HCT116 (cell line): ENCODE data around the gene PDLIM5. TPM values are rescaled to one million over a fixed set of nuclear protein-coding genes. Genes with fewer than 3 reads are reported as not detected.

ENCODE experiments used
- ATAC-seq: fragments of 200-7000 bp; cut with Tn5 transposase; 2 replicates; pipeline ENCODE4 v1.9.1; 2020; ENCODE audit warnings: mild to moderate bottlenecking, moderate library complexity
- BruUV-seq: library from RNA; stranded (reverse); fragments of 400-500 nt; replicated peaks from 2 replicates; lab custom pipeline; 2021; lab: Mats Ljungman, UMichigan
- CTCF ChIA-PET: fragments of 300-600 bp; sonication (Branson Sonifier 250); formaldehyde crosslinking; loops from one replicate; lab custom pipeline; 2021; ENCODE audit warnings: antibody characterized with exemption; lab: Charles Lee
- POLR2A ChIA-PET: fragments of 300-600, 350-600 bp; sonication (Branson Sonifier 250); formaldehyde crosslinking; loops from one replicate; lab custom pipeline; 2021; ENCODE audit warnings: antibody characterized with exemption; lab: Charles Lee
- RAD21 ChIA-PET, 2 experiments: fragments of 300-600 bp; sonication (Branson Sonifier 250); formaldehyde crosslinking; loops; one replicate each; lab custom pipeline; 2023; ENCODE audit warnings: low total read pairs in 2 of 2; ENCODE audit not compliant: uncharacterized antibody in 2 of 2, unreplicated experiment in 2 of 2, low non-redundant PET in 1 of 2; lab: Charles Lee
- DNase-seq: peaks from one replicate; pipeline ENCODE4 v3.0.0-alpha.2; 2010; ENCODE audit warnings: low read depth, low spot score
- H2AFZ ChIP-seq: fragments of 200-600 bp; shearing (Covaris generic), sonication (generic); 2 replicates; pipeline ENCODE4 v1.6.1; 2017; ENCODE audit warnings: low read depth, mixed run types, mixed read lengths, antibody characterized with exemption, low read length; ENCODE audit not compliant: poor library complexity, severe bottlenecking
- H3K27ac ChIP-seq: 2 replicates; pipeline ENCODE4 v1.5.1; 2012; ENCODE audit warnings: low read depth, low read length
- H3K27me3 ChIP-seq: fragments of 200-600 bp; sonication (generic); 2 replicates; pipeline ENCODE4 v1.6.1; 2016; ENCODE audit warnings: mixed run types, low read length, mixed read lengths; ENCODE audit not compliant: insufficient read depth
- H3K36me3 ChIP-seq, 2 experiments: fragments of 200-500 bp in 1 of 2; fragments of 200-600 bp in 1 of 2; sonication (Bioruptor generic) in 1 of 2; sonication (generic) in 1 of 2; 2 replicates each; pipeline versions ENCODE4 v1.5.1 to v1.6.1; 2014 to 2016; ENCODE audit warnings: low read length in 2 of 2, inconsistent platforms in 1 of 2, mixed read lengths in 1 of 2, mixed run types in 1 of 2; ENCODE audit not compliant: insufficient read depth in 2 of 2, control insufficient read depth in 1 of 2
- H3K4me1 ChIP-seq, 2 experiments: fragments of 200-600 bp in 1 of 2; sonication (generic) in 1 of 2; 2 replicates each; pipeline versions ENCODE4 v1.5.1 to v1.6.1; 2012 to 2017; ENCODE audit warnings: low read length in 2 of 2, inconsistent platforms in 1 of 2, mild to moderate bottlenecking in 1 of 2, mixed read lengths in 1 of 2, mixed run types in 1 of 2, moderate library complexity in 1 of 2; ENCODE audit not compliant: insufficient read depth in 2 of 2, control insufficient read depth in 1 of 2
- H3K4me2 ChIP-seq: fragments of 200-600 bp; sonication (generic); 2 replicates; pipeline ENCODE4 v1.6.1; 2017; ENCODE audit warnings: mixed run types, low read length, mixed read lengths
- H3K4me3 ChIP-seq, 2 experiments: fragments of 200-600 bp in 1 of 2; sonication (generic) in 1 of 2; replicated peaks in 1 of 2; 2 replicates each; pipeline ENCODE4 v1.5.1; 2011 to 2016; ENCODE audit warnings: low read length in 2 of 2, control low read depth in 1 of 2, low read depth in 1 of 2, mild to moderate bottlenecking in 1 of 2, mixed read lengths in 1 of 2, mixed run types in 1 of 2
- H3K79me2 ChIP-seq: fragments of 200-600 bp; sonication (generic); 2 replicates; pipeline ENCODE4 v1.6.1; 2017; ENCODE audit warnings: mild to moderate bottlenecking, mixed run types, low read length, moderate library complexity, mixed read lengths; ENCODE audit not compliant: insufficient read depth
- H3K9ac ChIP-seq: fragments of 200-600 bp; sonication (generic); 2 replicates; pipeline ENCODE4 v1.6.1; 2016; ENCODE audit warnings: low read length, mixed read lengths
- H3K9me2 ChIP-seq: fragments of 200-600 bp; sonication (generic), shearing (Covaris generic); 2 replicates; pipeline ENCODE4 v1.6.1; 2017; ENCODE audit warnings: mixed run types, mild to moderate bottlenecking, moderate library complexity; ENCODE audit not compliant: insufficient read depth
- H3K9me3 ChIP-seq, 2 experiments: fragments of 200-500 bp in 1 of 2; fragments of 200-600 bp in 1 of 2; sonication (Bioruptor generic) in 1 of 2; sonication (generic) in 1 of 2; 2 replicates each; pipeline ENCODE4 v1.6.1; 2014 to 2017; ENCODE audit warnings: low read length in 2 of 2, mixed read lengths in 2 of 2, inconsistent platforms in 1 of 2, low read depth in 1 of 2, mild to moderate bottlenecking in 1 of 2, mixed run types in 1 of 2, moderate library complexity in 1 of 2; ENCODE audit not compliant: control insufficient read depth in 1 of 2, insufficient read depth in 1 of 2
- H4K20me1 ChIP-seq: fragments of 200-600 bp; sonication (generic), shearing (Covaris generic); 2 replicates; pipeline ENCODE4 v1.6.1; 2017; ENCODE audit warnings: mixed run types, mild to moderate bottlenecking, moderate library complexity; ENCODE audit not compliant: insufficient read depth
- CBX3 ChIP-seq: IDR thresholded peaks from 2 replicates; pipeline ENCODE4 v1.6.1; 2012; ENCODE audit warnings: low read depth
- CEBPB ChIP-seq: IDR thresholded peaks from 2 replicates; pipeline ENCODE4 v1.6.1; 2012; ENCODE audit warnings: low read depth
- EGR1 ChIP-seq: IDR thresholded peaks from 2 replicates; pipeline ENCODE4 v1.6.1; 2012; ENCODE audit warnings: low read depth
- ELF1 ChIP-seq: IDR thresholded peaks from 2 replicates; pipeline ENCODE4 v1.6.1; 2012; ENCODE audit warnings: low read depth, borderline replicate concordance
- FOSL1 ChIP-seq: IDR thresholded peaks from 2 replicates; pipeline ENCODE4 v1.6.1; 2012; ENCODE audit warnings: low read depth
- JUND ChIP-seq: IDR thresholded peaks from 2 replicates; pipeline ENCODE4 v1.6.1; 2012
- MAX ChIP-seq: IDR thresholded peaks from 2 replicates; pipeline ENCODE4 v1.6.1; 2012
- SIN3A ChIP-seq: IDR thresholded peaks from 2 replicates; pipeline ENCODE4 v1.6.1; 2012; ENCODE audit warnings: low read depth
- SRF ChIP-seq: IDR thresholded peaks from 2 replicates; pipeline ENCODE4 v1.6.1; 2012; ENCODE audit warnings: low read depth
- TCF7L2 ChIP-seq: IDR thresholded peaks from 2 replicates; pipeline ENCODE4 v1.7.0; 2011; ENCODE audit warnings: borderline replicate concordance, inconsistent platforms; ENCODE audit not compliant: insufficient read depth, insufficient read length; ENCODE audit errors: extremely low read depth
- YY1 ChIP-seq: IDR thresholded peaks from 2 replicates; pipeline ENCODE4 v1.6.1; 2011; ENCODE audit warnings: low read length, low read depth, moderate library complexity, mild to moderate bottlenecking; ENCODE audit not compliant: insufficient replicate concordance; ENCODE audit errors: extremely low read depth
- ZBTB33 ChIP-seq: IDR thresholded peaks from 2 replicates; pipeline ENCODE4 v1.6.1; 2011; ENCODE audit warnings: mild to moderate bottlenecking, low read length, moderate library complexity; ENCODE audit not compliant: insufficient replicate concordance; ENCODE audit errors: extremely low read depth
- ZFX ChIP-seq: fragments of 450-650 bp; IDR thresholded peaks from 2 replicates; pipeline ENCODE4 v1.6.1; 2017
- ZNF274 ChIP-seq: fragments of 200-500 bp; sonication (Bioruptor generic); IDR thresholded peaks from 2 replicates; pipeline ENCODE4 v1.6.1; 2014; ENCODE audit warnings: mild to moderate bottlenecking, low read depth, low read length, inconsistent platforms
- intact Hi-C: fragments of 100-400 bp; cut with micrococcal nuclease; formaldehyde crosslinking; loops from 2 replicates; pipeline ENCODE4 v1.10.0; 2022
- total RNA-seq: library from RNA; stranded (reverse); gene quantifications from one replicate; pipeline ENCODE4 v1.2.1, GENCODE V29; 2021; ENCODE audit not compliant: unreplicated experiment
- TF ChIP-seq, protein P1 (sequence below): IDR thresholded peaks from 2 replicates; pipeline ENCODE4 v1.6.1; 2012; ENCODE audit warnings: low read depth

Gene PDLIM5
- total RNA-seq, 1 experiment from 2014 or later, result 130 TPM

DNA sequence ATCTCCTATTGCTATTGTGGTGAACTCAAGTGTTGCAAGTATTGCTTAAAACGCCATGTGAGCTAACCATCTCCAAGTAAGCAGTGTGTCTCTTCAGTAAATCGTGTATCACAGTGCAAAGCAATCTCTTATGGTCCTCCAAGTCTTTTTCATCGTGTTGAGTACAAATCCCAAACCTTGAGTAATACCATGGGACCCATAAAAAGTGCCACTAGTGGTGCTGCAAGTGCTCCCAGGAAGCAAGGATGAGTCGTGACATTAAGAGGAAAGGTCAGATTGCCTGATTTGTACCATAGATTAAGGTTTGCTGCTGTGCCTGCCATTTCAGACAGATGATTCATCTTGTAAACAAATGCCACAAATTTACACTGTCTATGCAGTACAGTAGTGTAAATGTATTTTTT lies 239.1 kb downstream of the PDLIM5 start:
- TF ChIP-seq MAX, result no peak
- TF ChIP-seq SRF, result 0 out of 2 replicates have a peak, but pooled peaks have one; percentile 22
- TF ChIP-seq TCF7L2, result no peak
- TF ChIP-seq JUND, result peak; percentile 45; the same call in 1 of the 2 replicates
- TF ChIP-seq, all 23 proteins: peak for 2
- Histone ChIP-seq H3K9me2 (no peaks in the 10 kb centered on the region), H3K9ac (no peak overlapping the region), H3K9me3 (no peaks in the 10 kb centered on the region), H3K27me3 (no peaks in the 10 kb centered on the region), H2AFZ (no peak overlapping the region), H3K4me1 (peaks cover 0 to 11% of the 10 kb centered on the region in 2 experiments; a peak in 2 of 4 replicates), H3K27ac (no peak overlapping the region), H3K4me2 (peak overlapping the region; percentile 44), H3K4me3 (no peak overlapping the region), H4K20me1 (no peaks in the 10 kb centered on the region), H3K36me3 (no peaks in the 10 kb centered on the region), H3K79me2 (no peaks in the 10 kb centered on the region)
- DNase-seq (no peak), ATAC-seq (peak; percentile 36; the same call in 1 of the 2 replicates)
- POLR2A ChIA-PET, result no interaction called here
- BruUV-seq, result no TSS peak
- RAD21 ChIA-PET, result no interaction called here
- intact Hi-C loops, result no loop called here
- CTCF ChIA-PET, result no interaction called here

DNA sequence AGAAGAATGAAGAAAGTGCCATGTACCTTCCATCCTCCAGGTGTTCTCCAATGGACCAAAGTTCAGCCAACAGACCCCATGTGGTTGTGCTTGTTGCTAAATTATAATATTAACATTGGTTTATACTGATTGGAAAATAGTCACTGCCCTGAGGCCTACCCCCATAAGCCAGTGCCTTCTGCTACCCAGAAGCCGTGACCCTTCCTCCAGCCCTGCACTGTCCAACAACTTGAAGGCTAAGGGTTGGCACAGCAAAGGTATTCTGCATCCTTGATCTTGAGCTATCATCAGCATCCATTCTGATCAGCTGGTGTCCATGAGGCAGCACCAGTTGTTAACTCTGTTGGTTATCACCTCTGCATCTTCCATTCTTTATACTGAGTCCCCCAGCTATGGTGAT lies 239.8 kb downstream of the PDLIM5 start:
- no TSS peak for BruUV-seq
- Histone ChIP-seq H3K36me3 (no peaks in the 10 kb centered on the region), H4K20me1 (no peaks in the 10 kb centered on the region), H3K4me3 (no peak overlapping the region), H3K27ac (no peak overlapping the region), H3K9me2 (no peaks in the 10 kb centered on the region), H2AFZ (no peak overlapping the region), H3K9ac (no peak overlapping the region), H3K4me2 (no peak overlapping the region), H3K4me1 (peaks cover 0 to 11% of the 10 kb centered on the region in 2 experiments; a peak in 2 of 4 replicates), H3K79me2 (no peaks in the 10 kb centered on the region), H3K27me3 (no peaks in the 10 kb centered on the region), H3K9me3 (no peaks in the 10 kb centered on the region)
- POLR2A ChIA-PET, result interaction anchor here (0.5 kb wide), 1 partner anchor 577 kb away, joined by 3 read pairs; no protein-coding TSS in a partner anchor
- no peak for ATAC-seq
- intact Hi-C loops, result no loop called here
- RAD21 ChIA-PET, result no interaction called here
- DNase-seq, result no peak
- CTCF ChIA-PET, result no interaction called here
- TF ChIP-seq ZFX (no peak), SRF (no peak), ZNF274 (no peak), YY1 (no peak), EGR1 (no peak), MAX (no peak), SIN3A (no peak), CEBPB (no peak), ELF1 (no peak), ZBTB33 (no peak), CBX3 (no peak), JUND (no peak), FOSL1 (no peak), TCF7L2 (no peak)
- TF ChIP-seq, protein P1, sequence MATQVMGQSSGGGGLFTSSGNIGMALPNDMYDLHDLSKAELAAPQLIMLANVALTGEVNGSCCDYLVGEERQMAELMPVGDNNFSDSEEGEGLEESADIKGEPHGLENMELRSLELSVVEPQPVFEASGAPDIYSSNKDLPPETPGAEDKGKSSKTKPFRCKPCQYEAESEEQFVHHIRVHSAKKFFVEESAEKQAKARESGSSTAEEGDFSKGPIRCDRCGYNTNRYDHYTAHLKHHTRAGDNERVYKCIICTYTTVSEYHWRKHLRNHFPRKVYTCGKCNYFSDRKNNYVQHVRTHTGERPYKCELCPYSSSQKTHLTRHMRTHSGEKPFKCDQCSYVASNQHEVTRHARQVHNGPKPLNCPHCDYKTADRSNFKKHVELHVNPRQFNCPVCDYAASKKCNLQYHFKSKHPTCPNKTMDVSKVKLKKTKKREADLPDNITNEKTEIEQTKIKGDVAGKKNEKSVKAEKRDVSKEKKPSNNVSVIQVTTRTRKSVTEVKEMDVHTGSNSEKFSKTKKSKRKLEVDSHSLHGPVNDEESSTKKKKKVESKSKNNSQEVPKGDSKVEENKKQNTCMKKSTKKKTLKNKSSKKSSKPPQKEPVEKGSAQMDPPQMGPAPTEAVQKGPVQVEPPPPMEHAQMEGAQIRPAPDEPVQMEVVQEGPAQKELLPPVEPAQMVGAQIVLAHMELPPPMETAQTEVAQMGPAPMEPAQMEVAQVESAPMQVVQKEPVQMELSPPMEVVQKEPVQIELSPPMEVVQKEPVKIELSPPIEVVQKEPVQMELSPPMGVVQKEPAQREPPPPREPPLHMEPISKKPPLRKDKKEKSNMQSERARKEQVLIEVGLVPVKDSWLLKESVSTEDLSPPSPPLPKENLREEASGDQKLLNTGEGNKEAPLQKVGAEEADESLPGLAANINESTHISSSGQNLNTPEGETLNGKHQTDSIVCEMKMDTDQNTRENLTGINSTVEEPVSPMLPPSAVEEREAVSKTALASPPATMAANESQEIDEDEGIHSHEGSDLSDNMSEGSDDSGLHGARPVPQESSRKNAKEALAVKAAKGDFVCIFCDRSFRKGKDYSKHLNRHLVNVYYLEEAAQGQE, result no peak
